AG04450 (cell line): ENCODE measurements around the gene ZAP70. TPM values are rescaled to one million over a fixed set of nuclear protein-coding genes. Genes with fewer than 3 reads are reported as not detected.

Source experiments
- CTCF ChIA-PET: fragments of 300-600, 350-600 bp; formaldehyde crosslinking; extraction: SDS; loops from one replicate; lab custom pipeline; 2022; ENCODE audit warnings: antibody characterized with exemption, inconsistent platforms; lab: Charles Lee
- POLR2A ChIA-PET: fragments of 350-600 bp; formaldehyde crosslinking; extraction: SDS; loops from one replicate; lab custom pipeline; 2021; ENCODE audit warnings: antibody characterized with exemption, inconsistent platforms; lab: Yijun Ruan, JAX
- DNase-seq: peaks from one replicate; pipeline ENCODE4 v3.0.0-alpha.2; 2011; ENCODE audit warnings: low read depth, low spot score
- H3K27ac ChIP-seq: one replicate; pipeline ENCODE4 v1.5.1; 2012; ENCODE audit warnings: low read depth, low read length, control low read depth
- H3K27me3 ChIP-seq: one replicate; pipeline ENCODE4 v1.6.0; 2012; ENCODE audit warnings: low read length; ENCODE audit not compliant: control insufficient read depth, insufficient read depth
- H3K4me3 ChIP-seq: 2 replicates; pipeline ENCODE4 v1.5.1; 2011; ENCODE audit warnings: mild to moderate bottlenecking, low read depth, low read length, control low read depth
- H3K9me3 ChIP-seq: 2 replicates; pipeline ENCODE4 v1.5.1; 2012; ENCODE audit warnings: low read length; ENCODE audit not compliant: control insufficient read depth, insufficient read depth
- polyA plus RNA-seq: library from polyadenylated mRNA; depleted of rRNA; stranded (reverse); fragments of >200 nt; gene quantifications from 2 replicates; pipeline ENCODE4 v1.2.3, GENCODE V29; 2011
- TF ChIP-seq, protein P1 (sequence below): IDR thresholded peaks from 2 replicates; pipeline ENCODE4 v1.5.1; 2011; ENCODE audit warnings: low read depth, low read length, control low read depth, inconsistent platforms

The ZAP70 gene
- polyA plus RNA-seq, 1 experiment: 0.06 TPM

DNA sequence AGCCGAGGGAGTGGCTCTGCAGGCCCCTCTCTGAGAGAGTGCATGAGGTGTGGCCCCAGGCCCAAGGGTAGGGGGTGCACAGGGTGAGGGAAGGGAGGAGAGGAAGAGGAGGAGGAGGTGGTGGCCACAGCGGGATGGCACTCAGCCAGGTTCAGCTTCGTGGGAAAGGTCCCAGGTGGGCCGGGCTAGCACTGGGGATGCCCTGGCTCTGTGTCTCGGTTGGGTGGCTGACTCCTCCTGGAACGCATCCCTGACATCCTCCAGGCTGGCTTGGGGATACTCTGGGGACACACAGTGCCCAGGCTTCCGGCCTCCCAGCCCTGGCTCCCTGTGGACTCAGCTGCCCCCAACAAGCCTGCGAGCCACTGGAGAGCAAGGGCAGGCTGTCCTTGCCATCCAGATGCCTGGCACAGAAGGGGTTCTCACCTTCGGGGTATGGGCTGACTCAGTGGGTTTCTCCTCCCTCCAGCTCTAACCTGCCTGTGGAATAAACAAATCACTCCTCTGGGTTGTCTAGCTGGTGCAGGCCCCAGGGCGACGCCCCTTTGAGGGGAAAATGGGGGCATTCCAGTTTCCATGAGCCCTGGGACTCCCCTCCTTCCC, 582 bp upstream of the ZAP70 start:
- H3K9me3 ChIP-seq: no peaks in the 10 kb centered on the region; the same call in 1 of the 2 replicates
- TF ChIP-seq, protein P1, sequence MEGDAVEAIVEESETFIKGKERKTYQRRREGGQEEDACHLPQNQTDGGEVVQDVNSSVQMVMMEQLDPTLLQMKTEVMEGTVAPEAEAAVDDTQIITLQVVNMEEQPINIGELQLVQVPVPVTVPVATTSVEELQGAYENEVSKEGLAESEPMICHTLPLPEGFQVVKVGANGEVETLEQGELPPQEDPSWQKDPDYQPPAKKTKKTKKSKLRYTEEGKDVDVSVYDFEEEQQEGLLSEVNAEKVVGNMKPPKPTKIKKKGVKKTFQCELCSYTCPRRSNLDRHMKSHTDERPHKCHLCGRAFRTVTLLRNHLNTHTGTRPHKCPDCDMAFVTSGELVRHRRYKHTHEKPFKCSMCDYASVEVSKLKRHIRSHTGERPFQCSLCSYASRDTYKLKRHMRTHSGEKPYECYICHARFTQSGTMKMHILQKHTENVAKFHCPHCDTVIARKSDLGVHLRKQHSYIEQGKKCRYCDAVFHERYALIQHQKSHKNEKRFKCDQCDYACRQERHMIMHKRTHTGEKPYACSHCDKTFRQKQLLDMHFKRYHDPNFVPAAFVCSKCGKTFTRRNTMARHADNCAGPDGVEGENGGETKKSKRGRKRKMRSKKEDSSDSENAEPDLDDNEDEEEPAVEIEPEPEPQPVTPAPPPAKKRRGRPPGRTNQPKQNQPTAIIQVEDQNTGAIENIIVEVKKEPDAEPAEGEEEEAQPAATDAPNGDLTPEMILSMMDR: no peak
- no peak overlapping the region for H3K4me3 ChIP-seq
- POLR2A ChIA-PET: no interaction called here
- H3K27ac ChIP-seq: no peak overlapping the region
- H3K27me3 ChIP-seq: peaks cover 18% of the 10 kb centered on the region
- no peak for DNase-seq
- CTCF ChIA-PET: no interaction called here

DNA sequence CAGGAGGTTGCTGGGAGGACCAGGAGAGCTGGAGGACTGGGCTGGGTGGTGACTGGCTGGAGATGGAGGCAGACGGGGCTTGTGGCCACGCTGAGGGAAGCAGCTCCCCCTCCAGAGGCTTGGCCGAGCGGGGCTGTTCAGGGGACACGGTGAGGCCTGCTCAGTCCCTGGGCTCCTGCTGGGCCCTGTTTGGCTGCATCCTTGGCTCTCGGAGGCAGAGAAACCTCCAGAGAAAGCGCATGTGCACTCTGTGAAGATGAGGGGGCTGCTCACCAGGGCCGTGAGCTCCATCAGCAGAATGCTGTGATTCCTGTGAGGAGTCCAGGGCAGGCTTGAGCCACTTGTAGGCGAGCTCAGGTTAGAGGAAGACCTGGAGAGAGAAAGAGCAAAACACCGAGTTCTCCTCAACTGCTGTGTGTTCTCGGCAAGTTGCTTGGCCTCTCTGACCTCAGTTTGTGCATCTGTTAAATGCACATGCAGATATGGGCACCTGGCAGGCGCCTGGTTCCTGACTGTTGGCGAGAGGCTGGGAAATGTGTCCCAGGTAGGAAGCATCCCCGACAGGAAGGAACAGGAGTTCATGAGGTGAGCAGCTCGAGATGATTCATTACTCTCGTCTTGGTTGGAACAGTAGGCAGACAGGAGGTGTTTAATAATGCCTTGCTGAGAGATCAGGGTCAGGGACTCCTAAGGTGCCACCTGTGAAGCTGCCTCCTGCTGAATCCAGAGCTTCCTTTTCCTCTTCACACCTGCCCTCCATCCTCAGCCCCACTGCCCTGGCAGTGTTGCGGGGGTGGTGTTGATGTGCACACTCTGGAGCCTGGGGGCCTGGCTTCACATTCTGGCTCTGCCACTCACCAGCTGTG, 941 bp downstream of the ZAP70 start:
- TF ChIP-seq, protein P1: no peak
- CTCF ChIA-PET: no interaction called here
- Histone ChIP-seq H3K4me3 (no peak overlapping the region), H3K27me3 (peaks cover 14% of the 10 kb centered on the region), H3K9me3 (no peaks in the 10 kb centered on the region; the same call in 1 of the 2 replicates), H3K27ac (no peak overlapping the region)
- DNase-seq: no peak
- POLR2A ChIA-PET: no interaction called here

DNA sequence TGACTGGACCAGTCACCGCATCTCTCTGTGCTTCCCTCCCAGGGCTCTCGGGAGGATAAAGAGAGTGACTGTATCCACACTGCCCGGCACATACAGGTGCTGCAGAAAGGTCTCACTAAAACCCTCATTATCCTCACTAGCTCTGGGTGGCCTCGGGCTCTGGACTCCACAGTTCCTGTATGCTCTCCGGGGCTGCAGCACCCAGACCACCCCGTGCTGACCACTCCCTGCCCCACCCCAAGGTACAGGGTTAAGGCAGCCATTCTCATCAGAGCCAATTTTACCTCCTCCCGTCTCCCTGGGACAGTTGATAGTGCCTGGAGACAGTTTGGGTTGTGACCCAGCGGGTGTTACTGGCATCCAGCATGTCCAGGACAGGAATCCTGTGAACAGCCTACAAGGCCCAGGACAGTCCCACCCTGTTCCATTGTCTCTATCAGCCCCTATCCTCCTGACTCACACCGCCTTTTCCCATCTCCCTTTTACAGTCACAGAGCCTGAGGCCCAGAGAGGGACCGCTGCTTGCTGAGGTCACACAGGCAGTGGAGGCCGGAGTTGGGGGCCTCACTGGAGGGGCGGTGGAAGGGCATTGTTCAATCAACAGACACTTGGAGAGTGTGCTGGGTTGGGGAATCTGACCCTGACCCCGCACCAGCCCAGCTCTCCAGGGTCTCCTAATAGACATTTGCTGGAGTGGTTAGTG, 1.7 kb downstream of the ZAP70 start:
- no peak for DNase-seq
- Histone ChIP-seq H3K27me3 (peaks cover 18% of the 10 kb centered on the region), H3K27ac (no peak overlapping the region), H3K9me3 (no peaks in the 10 kb centered on the region; the same call in 1 of the 2 replicates), H3K4me3 (no peak overlapping the region)
- ChIA-PET CTCF (no interaction called here), POLR2A (no interaction called here)
- TF ChIP-seq, protein P1: no peak

DNA sequence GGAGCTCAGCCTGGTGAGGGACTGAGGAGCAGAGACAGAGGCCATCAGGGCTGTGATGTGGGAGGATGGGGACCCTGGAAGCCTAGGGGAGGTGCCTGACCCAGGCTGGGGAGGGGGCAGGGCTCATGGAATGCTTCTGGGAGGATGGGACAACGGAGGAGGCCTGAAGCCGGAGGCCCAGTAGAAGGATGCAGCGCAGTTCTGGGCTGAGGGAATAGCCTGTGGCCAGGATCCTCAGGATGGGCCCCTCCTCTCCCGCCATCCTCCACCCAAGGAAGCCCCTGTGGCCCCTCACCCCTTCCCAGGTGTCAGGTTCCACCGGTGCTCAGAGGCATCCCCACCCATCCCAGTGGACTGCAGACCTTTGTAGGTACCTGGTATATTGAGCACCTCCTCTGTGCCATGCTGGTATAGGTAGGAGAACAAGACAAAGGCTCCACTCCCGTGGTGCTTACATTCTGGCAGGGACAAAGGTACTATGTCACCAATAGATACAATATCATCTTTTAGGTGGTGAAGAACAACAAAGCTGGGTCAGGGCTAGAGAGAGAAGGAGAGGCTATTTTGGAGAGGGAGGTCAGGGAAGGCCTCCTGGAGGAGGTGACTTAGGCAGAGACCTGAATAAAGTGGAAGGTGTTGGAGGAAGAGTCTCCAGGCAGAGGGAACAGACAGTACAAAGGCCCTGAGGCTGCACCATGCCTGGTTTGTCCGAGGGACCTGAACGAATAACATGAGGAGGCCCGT, 2.7 kb downstream of the ZAP70 start:
- peaks cover 18% of the 10 kb centered on the region for H3K27me3 ChIP-seq
- H3K4me3 ChIP-seq: no peak overlapping the region
- POLR2A ChIA-PET: no interaction called here
- no peak for DNase-seq
- no peak overlapping the region for H3K27ac ChIP-seq
- CTCF ChIA-PET: no interaction called here
- TF ChIP-seq, protein P1: no peak
- H3K9me3 ChIP-seq: no peaks in the 10 kb centered on the region; the same call in 1 of the 2 replicates
